ENCODE results near the gene PIKFYVE.

DNA sequence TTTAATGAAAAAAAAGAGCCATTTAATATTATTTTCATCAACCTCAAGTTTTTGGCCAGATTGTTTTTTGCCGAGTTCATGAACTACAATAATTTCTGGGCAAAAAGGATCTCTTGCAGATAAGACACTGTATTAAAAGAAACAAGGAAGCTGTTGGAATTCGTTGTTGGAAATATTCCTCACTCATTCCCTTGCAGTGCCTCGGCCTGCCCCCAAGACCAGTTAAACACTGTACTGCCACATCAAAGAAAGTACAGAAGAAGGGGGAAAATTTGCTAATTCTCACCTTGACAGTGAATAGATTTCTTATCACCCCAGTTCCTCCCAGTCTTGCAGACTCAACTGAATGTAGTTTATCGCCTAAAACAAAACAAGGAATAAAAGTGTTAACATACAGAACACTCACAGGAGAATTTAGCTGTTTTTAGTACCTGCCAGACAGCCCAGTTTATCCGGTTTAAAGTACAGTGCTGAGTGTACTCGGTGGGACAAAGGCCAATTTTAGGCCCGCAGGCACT lies 12.4 kb upstream of the PIKFYVE start:
- TF ChIP-seq, protein P1, sequence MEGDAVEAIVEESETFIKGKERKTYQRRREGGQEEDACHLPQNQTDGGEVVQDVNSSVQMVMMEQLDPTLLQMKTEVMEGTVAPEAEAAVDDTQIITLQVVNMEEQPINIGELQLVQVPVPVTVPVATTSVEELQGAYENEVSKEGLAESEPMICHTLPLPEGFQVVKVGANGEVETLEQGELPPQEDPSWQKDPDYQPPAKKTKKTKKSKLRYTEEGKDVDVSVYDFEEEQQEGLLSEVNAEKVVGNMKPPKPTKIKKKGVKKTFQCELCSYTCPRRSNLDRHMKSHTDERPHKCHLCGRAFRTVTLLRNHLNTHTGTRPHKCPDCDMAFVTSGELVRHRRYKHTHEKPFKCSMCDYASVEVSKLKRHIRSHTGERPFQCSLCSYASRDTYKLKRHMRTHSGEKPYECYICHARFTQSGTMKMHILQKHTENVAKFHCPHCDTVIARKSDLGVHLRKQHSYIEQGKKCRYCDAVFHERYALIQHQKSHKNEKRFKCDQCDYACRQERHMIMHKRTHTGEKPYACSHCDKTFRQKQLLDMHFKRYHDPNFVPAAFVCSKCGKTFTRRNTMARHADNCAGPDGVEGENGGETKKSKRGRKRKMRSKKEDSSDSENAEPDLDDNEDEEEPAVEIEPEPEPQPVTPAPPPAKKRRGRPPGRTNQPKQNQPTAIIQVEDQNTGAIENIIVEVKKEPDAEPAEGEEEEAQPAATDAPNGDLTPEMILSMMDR (optimal IDR thresholded peaks at IDR 0.05 in 1 of 3, IDR thresholded peaks at IDR 0.05 in 1 of 3, conservative IDR thresholded peaks at IDR 0.05 in 1 of 3; ENCODE audit: extremely low read depth in 1 of 3, insufficient read depth in 2 of 3, low read length in 3 of 3), result no peak
- TF ChIP-seq EZH2 (IDR thresholded peaks at IDR 0.05; ENCODE audit: low read length), result no peak
